Neural cell (in vitro differentiated cells): ENCODE results near the gene SLC4A4.

Source experiments
- CTCF ChIP-seq: fragments of 450-650 bp; IDR thresholded peaks from 2 replicates; pipeline ENCODE4 v1.5.1; 2014; ENCODE audit warnings: antibody characterized with exemption, mild to moderate bottlenecking, moderate library complexity; ENCODE audit not compliant: poor library complexity, severe bottlenecking
- EP300 ChIP-seq: fragments of 450-650 bp; conservative IDR thresholded peaks from 2 replicates; pipeline ENCODE4 v1.6.1; 2014; ENCODE audit warnings: antibody characterized with exemption, mild to moderate bottlenecking, moderate library complexity; ENCODE audit not compliant: poor library complexity, severe bottlenecking
- EZH2 ChIP-seq: fragments of 200-600, 300-800 bp; shearing (Covaris generic), sonication (generic); IDR thresholded peaks from 2 replicates; pipeline ENCODE4 v1.6.1; 2014; ENCODE audit warnings: antibody characterized with exemption, low read length, borderline replicate concordance, mild to moderate bottlenecking; ENCODE audit not compliant: insufficient read depth, poor library complexity, severe bottlenecking
- MXI1 ChIP-seq: fragments of 450-650 bp; conservative IDR thresholded peaks from 2 replicates; pipeline ENCODE4 v1.6.1; 2014; ENCODE audit warnings: antibody characterized with exemption, mild to moderate bottlenecking; ENCODE audit not compliant: poor library complexity, severe bottlenecking
- POLR2AphosphoS5 ChIP-seq: IDR thresholded peaks from 2 replicates; pipeline ENCODE4 v1.6.1; 2012
- RAD21 ChIP-seq: fragments of 450-650 bp; conservative IDR thresholded peaks from 2 replicates; pipeline ENCODE4 v1.6.1; 2014; ENCODE audit warnings: antibody characterized with exemption, mild to moderate bottlenecking, moderate library complexity
- REST ChIP-seq: IDR thresholded peaks from 2 replicates; pipeline ENCODE4 v1.6.1; 2012; ENCODE audit warnings: borderline replicate concordance
- SMC3 ChIP-seq: fragments of 450-650 bp; conservative IDR thresholded peaks from 2 replicates; pipeline ENCODE4 v1.6.1; 2014; ENCODE audit warnings: antibody characterized with exemption, mild to moderate bottlenecking, moderate library complexity; ENCODE audit not compliant: poor library complexity
- TAF1 ChIP-seq: IDR thresholded peaks from 2 replicates; pipeline ENCODE4 v1.6.1; 2012; ENCODE audit warnings: low read depth

GRCh38 chr4:71406459-71406963 is 67.7 kb downstream of the SLC4A4 start:
- no peak for TF ChIP-seq RAD21
- TF ChIP-seq CTCF: no peak
- no peak for TF ChIP-seq TAF1
- no peak for TF ChIP-seq POLR2AphosphoS5
- TF ChIP-seq EZH2: no peak
- TF ChIP-seq EP300: no peak
- TF ChIP-seq MXI1: no peak
- TF ChIP-seq SMC3: no peak
- no peak for TF ChIP-seq REST
